Mesenchymal stem cell (in vitro differentiated cells and primary cell): Measurements from ENCODE around the gene ANXA5.
"Not testable (repeated sequence)": the region's sequence is repeated elsewhere in the genome, so short reads cannot be mapped to it uniquely, and the experiment has no call there.

Experiments used
- DNase-seq: peaks from one replicate; pipeline ENCODE4 v3.0.0-alpha.2; 2013
- H2AFZ ChIP-seq: one replicate; pipeline ENCODE4 v1.6.1; 2013; ENCODE audit warnings: low read depth, mild to moderate bottlenecking, control low read depth, inconsistent platforms, low read length, moderate library complexity
- H2AK5ac ChIP-seq: 2 replicates; pipeline ENCODE4 v1.6.1; 2013; ENCODE audit warnings: low read length, moderate library complexity, mild to moderate bottlenecking, inconsistent platforms; ENCODE audit not compliant: severe bottlenecking
- H2BK120ac ChIP-seq: one replicate; pipeline ENCODE4 v1.6.1; 2013; ENCODE audit warnings: low read depth, mild to moderate bottlenecking, inconsistent platforms, low read length, moderate library complexity
- H2BK12ac ChIP-seq, 2 experiments: one replicate each; pipeline ENCODE4 v1.6.1; 2013; ENCODE audit warnings: inconsistent platforms in 2 of 2, low read length in 2 of 2, mild to moderate bottlenecking in 2 of 2, moderate library complexity in 2 of 2, control low read depth in 1 of 2
- H2BK15ac ChIP-seq: one replicate; pipeline ENCODE4 v1.6.1; 2013; ENCODE audit warnings: mild to moderate bottlenecking, low read depth, inconsistent platforms; ENCODE audit not compliant: poor library complexity, severe bottlenecking
- H2BK5ac ChIP-seq: 2 replicates; pipeline ENCODE4 v1.6.1; 2013; ENCODE audit warnings: low read depth, mild to moderate bottlenecking, low read length, control low read depth, inconsistent platforms; ENCODE audit not compliant: poor library complexity, severe bottlenecking
- H3K14ac ChIP-seq, 2 experiments: one replicate each; pipeline ENCODE4 v1.6.1; 2013; ENCODE audit warnings: inconsistent platforms in 2 of 2, low read length in 2 of 2, control low read depth in 1 of 2, mild to moderate bottlenecking in 1 of 2, moderate library complexity in 1 of 2
- H3K18ac ChIP-seq, 2 experiments: one replicate each; pipeline ENCODE4 v1.6.1; 2013; ENCODE audit warnings: inconsistent platforms in 2 of 2, low read length in 2 of 2, control low read depth in 1 of 2, low read depth in 1 of 2, mild to moderate bottlenecking in 1 of 2
- H3K23ac ChIP-seq, 2 experiments: one replicate each; pipeline ENCODE4 v1.6.1; 2013; ENCODE audit warnings: inconsistent platforms in 2 of 2, low read length in 2 of 2, mild to moderate bottlenecking in 2 of 2, moderate library complexity in 2 of 2, control low read depth in 1 of 2
- H3K27ac ChIP-seq: 2 replicates; pipeline ENCODE4 v1.5.1; 2013; ENCODE audit warnings: mild to moderate bottlenecking, moderate library complexity, low read length, control low read depth, inconsistent platforms; ENCODE audit not compliant: poor library complexity, severe bottlenecking
- H3K27me3 ChIP-seq, 2 experiments: 2 replicates each; pipeline versions ENCODE4 v1.6.1 to v1.7.0; 2013; ENCODE audit warnings: low read length in 2 of 2, mild to moderate bottlenecking in 2 of 2, moderate library complexity in 2 of 2, control low read depth in 1 of 2, inconsistent platforms in 1 of 2; ENCODE audit not compliant: control insufficient read depth in 1 of 2, insufficient read depth in 1 of 2
- H3K36me3 ChIP-seq, 2 experiments: 2 replicates each; pipeline versions ENCODE4 v1.6.1 to v1.7.0; 2013; ENCODE audit warnings: low read length in 2 of 2, control low read depth in 1 of 2, inconsistent platforms in 1 of 2, low read depth in 1 of 2, mild to moderate bottlenecking in 1 of 2; ENCODE audit not compliant: insufficient read depth in 2 of 2, control insufficient read depth in 1 of 2
- H3K4ac ChIP-seq, 2 experiments: one replicate each; pipeline ENCODE4 v1.6.1; 2013; ENCODE audit warnings: inconsistent platforms in 2 of 2, low read length in 2 of 2, mild to moderate bottlenecking in 2 of 2, moderate library complexity in 2 of 2, control low read depth in 1 of 2, low read depth in 1 of 2
- H3K4me1 ChIP-seq: 2 replicates; pipeline ENCODE4 v1.6.1; 2013; ENCODE audit warnings: low read depth, low read length, control low read depth; ENCODE audit not compliant: control insufficient read depth, insufficient read depth
- H3K4me2 ChIP-seq: 2 replicates; pipeline ENCODE4 v1.6.1; 2013; ENCODE audit warnings: low read length, mild to moderate bottlenecking, inconsistent platforms; ENCODE audit not compliant: poor library complexity, severe bottlenecking
- H3K4me3 ChIP-seq, 2 experiments: 2 replicates each; pipeline versions ENCODE4 v1.5.1 to v1.7.0; 2013; ENCODE audit warnings: low read length in 2 of 2, mild to moderate bottlenecking in 2 of 2, control low read depth in 1 of 2, low read depth in 1 of 2; ENCODE audit not compliant: insufficient read depth in 1 of 2
- H3K79me1 ChIP-seq: replicated peaks from 2 replicates; pipeline ENCODE4 v1.6.1; 2013; ENCODE audit warnings: mild to moderate bottlenecking, control low read depth, low read length, inconsistent platforms; ENCODE audit not compliant: poor library complexity, severe bottlenecking
- H3K9ac ChIP-seq: 2 replicates; pipeline ENCODE4 v1.7.0; 2013; ENCODE audit warnings: mild to moderate bottlenecking, low read length, moderate library complexity
- H3K9me3 ChIP-seq: 2 replicates; pipeline ENCODE4 v1.7.0; 2013; ENCODE audit warnings: mild to moderate bottlenecking, low read length; ENCODE audit not compliant: control insufficient read depth
- H4K8ac ChIP-seq: one replicate; pipeline ENCODE4 v1.6.1; 2013; ENCODE audit warnings: inconsistent platforms, mild to moderate bottlenecking, low read length, moderate library complexity
- H4K91ac ChIP-seq: one replicate; pipeline ENCODE4 v1.6.1; 2013; ENCODE audit warnings: mild to moderate bottlenecking, low read length, inconsistent platforms
- WGBS: methylation state at CpG from one replicate; pipeline ENCODE4 v1.1.7; 2013; ENCODE audit warnings: mixed read lengths; 5-methylcytosine and 5-hydroxymethylcytosine counted together

The ANXA5 gene

DNA sequence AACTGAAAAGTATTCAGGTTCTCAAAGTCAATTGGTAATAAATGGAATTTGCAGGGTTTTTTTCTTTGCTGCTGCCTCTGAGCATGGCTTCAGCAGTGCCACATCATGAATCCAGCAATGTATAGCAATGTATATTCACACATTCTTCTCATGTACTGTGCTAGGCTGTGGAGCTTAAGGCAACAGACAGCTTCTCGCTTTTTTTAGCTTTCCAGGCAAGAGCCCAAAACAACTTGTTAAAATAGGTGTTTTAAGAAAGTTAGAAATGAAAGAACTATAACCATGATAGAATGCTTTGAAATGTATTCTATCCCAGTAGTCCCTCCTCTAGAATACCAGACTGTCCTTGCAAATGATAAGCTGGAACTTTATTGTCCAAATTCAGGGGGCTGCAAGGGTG, 37.8 kb upstream of the ANXA5 start:
- H2AFZ ChIP-seq: no peak overlapping the region
- no peak overlapping the region for H2BK15ac ChIP-seq
- no peak overlapping the region for H3K4me3 ChIP-seq
- no peaks in the 10 kb centered on the region for H3K9me3 ChIP-seq
- H3K36me3 ChIP-seq: no peaks in the 10 kb centered on the region
- no peak overlapping the region for H3K4me2 ChIP-seq
- H2BK5ac ChIP-seq: no peak overlapping the region
- no CpG with 5 or more reads among the region's 1 CpG for WGBS
- H2BK12ac ChIP-seq: no peak overlapping the region
- no peak overlapping the region for H3K9ac ChIP-seq
- no peak overlapping the region for H3K4ac ChIP-seq
- H3K23ac ChIP-seq: no peak overlapping the region
- H3K27ac ChIP-seq: no peak overlapping the region
- DNase-seq: no peak
- no peak overlapping the region for H4K91ac ChIP-seq
- no peaks in the 10 kb centered on the region for H3K4me1 ChIP-seq
- H3K79me1 ChIP-seq: no peaks in the 10 kb centered on the region
- no peak overlapping the region for H4K8ac ChIP-seq
- H3K18ac ChIP-seq: no peak overlapping the region
- no peak overlapping the region for H3K14ac ChIP-seq
- no peak overlapping the region for H2AK5ac ChIP-seq
- H2BK120ac ChIP-seq: no peak overlapping the region
- no peaks in the 10 kb centered on the region for H3K27me3 ChIP-seq

DNA sequence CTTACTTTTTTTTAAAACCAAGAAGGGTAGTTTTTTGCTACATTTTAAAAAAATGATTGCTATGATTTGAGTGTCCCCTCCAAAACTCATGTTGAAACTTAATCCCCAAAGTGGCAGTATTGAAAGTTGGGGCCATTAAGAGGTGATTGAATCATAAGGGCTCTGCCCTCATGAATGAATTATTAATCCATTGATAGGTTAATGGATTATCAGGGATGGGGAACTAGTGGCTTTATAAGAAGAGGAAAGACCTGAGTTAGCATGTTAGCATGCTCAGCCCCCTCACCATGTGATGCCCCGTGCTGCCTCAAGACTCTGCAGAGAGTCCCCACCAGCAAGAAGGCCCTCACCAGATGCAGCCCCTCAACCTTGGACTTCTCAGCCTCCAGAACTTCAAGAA, 37.2 kb upstream of the ANXA5 start:
- WGBS: 55% methylated on average over 1 of the region's 1 CpG
- Histone ChIP-seq H2BK5ac (no peak overlapping the region), H3K18ac (no peak overlapping the region), H3K27ac (no peak overlapping the region), H3K4me2 (no peak overlapping the region), H3K79me1 (no peaks in the 10 kb centered on the region), H3K23ac (no peak overlapping the region), H2BK15ac (no peak overlapping the region), H3K4ac (no peak overlapping the region), H3K4me1 (no peaks in the 10 kb centered on the region), H3K4me3 (no peak overlapping the region), H3K14ac (no peak overlapping the region), H3K9ac (no peak overlapping the region), H4K8ac (no peak overlapping the region), H4K91ac (no peak overlapping the region), H3K36me3 (no peaks in the 10 kb centered on the region), H3K27me3 (no peaks in the 10 kb centered on the region), H3K9me3 (no peaks in the 10 kb centered on the region), H2AFZ (no peak overlapping the region), H2BK12ac (no peak overlapping the region), H2BK120ac (no peak overlapping the region), H2AK5ac (no peak overlapping the region)
- DNase-seq: no peak

DNA sequence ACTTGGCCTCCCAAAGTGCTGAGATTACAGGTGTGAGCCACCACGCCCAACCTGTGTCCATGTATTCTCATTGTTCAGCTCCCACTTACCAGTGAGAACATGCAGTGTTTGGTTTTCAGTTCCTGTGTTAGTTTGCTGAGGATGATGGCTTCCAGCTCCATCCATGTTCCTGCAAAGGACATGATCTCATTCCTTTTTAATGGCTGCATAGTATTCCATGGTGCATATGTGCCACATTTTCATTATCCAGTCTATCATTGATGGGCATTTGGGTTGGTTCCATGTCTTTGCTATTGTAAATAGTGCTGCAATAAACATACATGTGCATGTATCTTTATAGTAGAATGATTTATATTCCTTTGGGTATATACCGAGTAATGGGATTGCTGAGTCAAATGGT, 33.0 kb upstream of the ANXA5 start:
- H3K4ac ChIP-seq, H3K79me1 ChIP-seq, H3K27me3 ChIP-seq, DNase-seq, H2AK5ac ChIP-seq, H4K91ac ChIP-seq, H3K18ac ChIP-seq, H2BK120ac ChIP-seq, H3K14ac ChIP-seq, H3K4me1 ChIP-seq, H2BK5ac ChIP-seq, H3K9me3 ChIP-seq, H2AFZ ChIP-seq, H3K9ac ChIP-seq, H3K36me3 ChIP-seq, H4K8ac ChIP-seq, H3K4me2 ChIP-seq, H2BK15ac ChIP-seq, H3K4me3 ChIP-seq, H3K27ac ChIP-seq, H3K23ac ChIP-seq, H2BK12ac ChIP-seq: not testable (repeated sequence)
- WGBS: 100% methylated on average over 1 of the region's 2 CpGs

DNA sequence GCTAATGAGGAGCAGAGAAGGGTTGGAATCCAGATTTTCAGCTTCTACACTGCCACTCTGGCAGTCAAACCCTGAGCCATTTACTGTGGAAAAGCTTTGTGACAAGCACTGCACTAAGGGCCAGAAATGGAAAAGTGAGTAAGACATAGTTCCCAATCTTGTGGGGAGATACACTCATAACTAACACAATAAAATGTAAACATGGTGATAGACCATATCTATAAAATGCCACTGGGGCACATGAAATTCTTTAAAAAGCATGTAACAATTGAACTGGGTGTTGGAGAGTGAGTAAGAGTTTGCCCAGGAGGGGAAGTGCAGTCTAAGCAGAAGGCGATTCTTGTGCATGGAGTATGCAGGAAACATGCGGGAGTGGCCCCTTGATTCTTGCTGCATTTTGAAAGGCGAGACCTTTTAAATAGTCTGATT, 32.0 kb upstream of the ANXA5 start:
- DNase-seq: peak; percentile 80
- H3K4me3 ChIP-seq: no peak overlapping the region
- no peak overlapping the region for H3K4ac ChIP-seq
- no peak overlapping the region for H3K27ac ChIP-seq
- no peak overlapping the region for H2BK15ac ChIP-seq
- no peak overlapping the region for H3K14ac ChIP-seq
- H3K4me2 ChIP-seq: no peak overlapping the region
- H3K23ac ChIP-seq: no peak overlapping the region
- no peak overlapping the region for H4K8ac ChIP-seq
- peaks cover 1% of the 10 kb centered on the region for H3K4me1 ChIP-seq
- H3K9me3 ChIP-seq: no peaks in the 10 kb centered on the region
- no peak overlapping the region for H2AFZ ChIP-seq
- H3K27me3 ChIP-seq: no peaks in the 10 kb centered on the region
- no peak overlapping the region for H3K18ac ChIP-seq
- H3K9ac ChIP-seq: peak overlapping the region; percentile 44
- no peak overlapping the region for H2BK120ac ChIP-seq
- no peak overlapping the region for H4K91ac ChIP-seq
- no peaks in the 10 kb centered on the region for H3K79me1 ChIP-seq
- H3K36me3 ChIP-seq: no peaks in the 10 kb centered on the region
- H2BK5ac ChIP-seq: no peak overlapping the region
- 11% methylated on average over 1 of the region's 3 CpGs for WGBS
- H2BK12ac ChIP-seq: no peak overlapping the region
- H2AK5ac ChIP-seq: no peak overlapping the region
